NCI-H1417 treated with DMSO at 0.1 percent for 48 hours (cell line): ENCODE measurements around the gene LRRFIP2.
"Not testable (repeated sequence)": the region's sequence is repeated elsewhere in the genome, so short reads cannot be mapped to it uniquely, and the experiment has no call there.

ENCODE experiments used
- DNase-seq: peaks from one replicate; lab custom pipeline; 2025; lab: John Stamatoyannopoulos, UW

The LRRFIP2 gene

GRCh38 chr3:37189109-37189508 lies 14.7 kb upstream of the LRRFIP2 start:
- no peak for DNase-seq

GRCh38 chr3:37183976-37184375 lies 9.6 kb upstream of the LRRFIP2 start:
- no peak for DNase-seq

- no peak for DNase-seq
These were observed 9.0 kb upstream of the LRRFIP2 start for GRCh38 chr3:37183375-37183831.

GRCh38 chr3:37182816-37183215 lies 8.4 kb upstream of the LRRFIP2 start:
- DNase-seq = no peak

GRCh38 chr3:37181756-37182155 lies 7.4 kb upstream of the LRRFIP2 start:
- DNase-seq = no peak

- no peak for DNase-seq
These were observed 5.0 kb upstream of the LRRFIP2 start for GRCh38 chr3:37179144-37179967.

GRCh38 chr3:37173806-37174205 lies 576 bp downstream of the LRRFIP2 start:
- no peak for DNase-seq

- no peak for DNase-seq
These were observed 3.2 kb downstream of the LRRFIP2 start for GRCh38 chr3:37171144-37171543.

- DNase-seq = no peak
These were observed 3.9 kb downstream of the LRRFIP2 start for GRCh38 chr3:37170513-37170912.

GRCh38 chr3:37170060-37170459 lies 4.3 kb downstream of the LRRFIP2 start:
- DNase-seq = no peak

- DNase-seq = no peak
These were observed 5.5 kb downstream of the LRRFIP2 start for GRCh38 chr3:37168896-37169295.

GRCh38 chr3:37163262-37164015 lies 10.9 kb downstream of the LRRFIP2 start:
- DNase-seq = no peak

GRCh38 chr3:37162501-37163245 lies 11.7 kb downstream of the LRRFIP2 start:
- no peak for DNase-seq

- DNase-seq = no peak
These were observed 13.0 kb downstream of the LRRFIP2 start for GRCh38 chr3:37161351-37161750.

GRCh38 chr3:37155782-37156181 lies 18.6 kb downstream of the LRRFIP2 start:
- no peak for DNase-seq

- DNase-seq = no peak
These were observed 19.6 kb downstream of the LRRFIP2 start for GRCh38 chr3:37154668-37155314.

- no peak for DNase-seq
These were observed 23.8 kb downstream of the LRRFIP2 start for GRCh38 chr3:37150621-37151020.

- no peak for DNase-seq
These were observed 25.1 kb downstream of the LRRFIP2 start for GRCh38 chr3:37149257-37149656.

GRCh38 chr3:37148208-37148607 lies 26.2 kb downstream of the LRRFIP2 start:
- no peak for DNase-seq

- DNase-seq = no peak
These were observed 26.7 kb downstream of the LRRFIP2 start for GRCh38 chr3:37147666-37148065.

GRCh38 chr3:37146927-37147326 lies 27.5 kb downstream of the LRRFIP2 start:
- not testable (repeated sequence) for DNase-seq

GRCh38 chr3:37145611-37146010 lies 28.8 kb downstream of the LRRFIP2 start:
- no peak for DNase-seq
